Hematopoietic multipotent progenitor cell treated with erythropoietin and hydrocortisone succinate and interleukin-3 and kit ligand, for 6 days (in vitro differentiated cells): ENCODE data around the gene JAK1.
A peak's percentile ranks its signal among the peaks of the same experiment; 100 is the strongest.

Experiments
- DNase-seq: peaks from one replicate; pipeline ENCODE4 v3.0.0-alpha.2; 2015

JAK1 gene

DNA sequence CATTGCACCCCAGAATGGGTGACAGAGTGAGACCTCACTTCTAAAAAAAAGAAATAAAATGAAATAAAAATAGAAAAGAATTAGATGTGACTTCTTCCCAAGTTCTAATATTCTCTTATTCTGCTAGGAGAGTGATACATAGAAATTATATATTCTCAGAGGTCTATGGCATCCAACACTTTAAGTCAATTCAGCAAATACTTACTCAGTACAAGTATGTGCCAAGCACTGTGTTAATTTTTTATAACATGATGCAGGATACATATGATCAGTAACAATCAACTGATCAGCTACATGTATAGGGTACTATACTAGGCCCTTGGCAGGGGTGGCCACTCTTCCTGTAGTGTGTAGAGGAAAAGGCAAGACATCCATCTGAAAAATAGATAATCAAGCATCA is 13.0 kb upstream of the JAK1 start:
- no peak for DNase-seq

DNA sequence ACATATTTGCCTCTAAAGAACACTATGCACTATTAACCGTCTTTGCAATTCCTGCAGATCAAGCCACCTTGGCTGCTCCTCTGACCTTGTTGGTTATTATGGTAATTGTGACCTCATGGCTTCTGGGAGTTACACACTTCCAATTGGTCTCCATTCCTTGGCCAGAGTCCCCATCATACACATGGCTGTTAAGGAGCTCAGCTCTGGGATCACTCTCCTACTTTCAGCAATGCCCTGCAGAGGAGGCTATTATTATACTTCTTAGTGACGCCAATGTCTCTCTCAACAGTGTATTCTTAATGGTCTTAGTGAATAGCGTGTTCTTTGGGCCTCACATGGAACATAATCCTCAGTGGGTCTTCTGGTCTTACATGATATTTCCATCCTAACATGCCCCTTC is 10.0 kb upstream of the JAK1 start:
- DNase-seq, result no peak

DNA sequence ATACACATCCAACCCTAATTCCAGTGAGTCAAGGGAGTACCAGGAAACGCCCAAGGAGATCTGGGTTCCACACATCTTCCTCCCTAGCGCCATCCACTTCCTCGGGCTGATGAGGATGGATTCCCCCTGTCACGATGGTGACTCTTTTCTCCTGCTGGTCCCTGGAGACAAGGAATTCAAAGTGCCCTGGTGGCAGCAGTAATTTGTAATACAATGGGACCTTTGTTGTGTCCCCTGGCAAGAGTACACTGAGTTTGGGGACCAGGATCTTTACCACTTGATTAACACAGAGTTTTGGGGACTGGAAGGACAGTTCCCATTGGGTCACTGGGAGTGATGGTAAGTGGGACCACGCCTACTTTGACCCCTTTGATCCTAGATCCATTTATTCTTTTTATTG is 9.4 kb upstream of the JAK1 start:
- no peak for DNase-seq

- DNase-seq, result no peak
Measured at GRCh38 chr1:64975127-64975526, 8.8 kb upstream of the JAK1 start.

DNA sequence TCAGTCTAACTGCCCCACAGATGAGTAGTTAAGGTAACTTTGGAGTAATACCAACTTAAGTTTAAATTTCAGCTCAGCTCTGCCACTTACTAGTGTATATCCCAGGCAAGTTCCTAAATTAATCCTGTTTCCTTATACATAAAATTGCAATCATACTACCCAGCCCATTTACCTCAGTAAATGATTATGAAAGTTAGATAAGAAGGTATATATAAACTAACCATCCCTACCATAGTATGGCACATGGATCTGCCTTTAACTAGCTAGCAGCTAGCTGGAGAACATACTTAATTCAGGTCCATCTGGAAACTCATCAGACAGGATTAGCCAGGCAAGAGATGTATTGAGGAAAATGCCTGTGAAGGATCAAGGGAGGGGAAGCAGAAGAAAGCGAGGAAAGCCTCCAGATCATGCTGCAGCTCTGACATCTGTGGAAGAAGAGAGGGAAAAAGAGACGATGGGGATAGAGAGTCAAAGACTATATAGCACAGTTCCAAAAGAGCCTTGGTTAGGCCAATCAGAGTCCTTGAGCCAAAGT is 8.0 kb upstream of the JAK1 start:
- DNase-seq, result no peak

GRCh38 chr1:64973061-64973647 is 6.8 kb upstream of the JAK1 start:
- no peak for DNase-seq

GRCh38 chr1:64969305-64970046 is 3.1 kb upstream of the JAK1 start:
- no peak for DNase-seq

GRCh38 chr1:64967381-64967780 is 1.0 kb upstream of the JAK1 start:
- no peak for DNase-seq

DNA sequence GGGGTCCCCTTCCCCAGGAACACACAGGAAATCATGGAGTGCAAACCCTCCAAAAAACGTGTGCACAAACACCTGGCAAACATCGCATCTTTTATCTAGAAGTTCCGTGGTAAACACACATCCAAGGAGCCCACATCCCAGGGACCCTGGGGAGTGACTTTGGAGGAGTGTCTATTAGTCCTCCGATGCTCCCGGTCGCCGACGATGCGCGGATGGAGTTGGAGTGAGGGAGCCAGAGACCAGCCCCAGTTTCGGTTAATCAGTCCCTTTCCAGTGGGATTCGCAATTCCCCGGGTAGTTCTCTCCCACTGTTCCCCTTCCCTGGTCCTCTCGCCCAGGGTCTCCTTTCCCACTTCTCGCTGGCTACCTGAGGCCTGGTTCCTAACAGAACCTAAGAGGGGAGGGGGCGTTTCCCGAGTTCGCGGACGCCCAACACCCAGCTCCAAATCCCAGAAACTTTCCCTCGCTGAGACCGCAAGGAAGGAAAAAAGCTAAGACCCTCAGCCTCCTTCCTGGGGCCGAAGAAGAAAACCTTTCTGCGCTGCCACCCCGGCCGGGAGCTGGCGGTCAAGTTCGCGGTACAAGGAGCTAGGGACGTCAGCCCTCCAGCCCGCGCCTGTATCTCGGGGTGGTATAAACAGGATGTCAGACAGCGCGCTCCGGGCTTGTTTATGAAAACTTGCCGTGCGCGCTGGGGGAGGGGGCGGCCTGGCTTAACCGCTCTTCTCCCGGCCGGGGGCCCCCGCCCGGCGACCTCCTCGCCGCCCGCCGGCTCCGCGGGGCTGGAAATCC is 787 bp downstream of the JAK1 start:
- DNase-seq, result peak; percentile 71

DNA sequence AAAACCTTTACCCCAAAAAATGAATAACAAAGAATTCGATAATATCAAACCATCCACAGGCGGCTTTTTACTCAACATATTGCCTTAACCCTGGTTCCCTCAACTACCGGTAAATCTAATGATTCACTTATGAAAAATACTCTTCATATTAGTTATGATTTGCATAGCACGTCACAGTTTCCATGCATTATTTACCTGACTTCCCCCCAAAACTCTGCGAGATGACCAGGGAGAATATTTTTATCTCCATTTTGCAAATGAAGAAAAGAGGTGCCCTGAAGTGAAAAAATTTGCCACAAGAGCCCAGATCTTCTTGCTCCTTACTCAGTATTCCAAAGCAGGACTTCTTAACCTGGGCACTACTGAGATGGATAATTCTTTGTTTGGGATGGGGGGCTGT is 2.9 kb downstream of the JAK1 start:
- no peak for DNase-seq

DNA sequence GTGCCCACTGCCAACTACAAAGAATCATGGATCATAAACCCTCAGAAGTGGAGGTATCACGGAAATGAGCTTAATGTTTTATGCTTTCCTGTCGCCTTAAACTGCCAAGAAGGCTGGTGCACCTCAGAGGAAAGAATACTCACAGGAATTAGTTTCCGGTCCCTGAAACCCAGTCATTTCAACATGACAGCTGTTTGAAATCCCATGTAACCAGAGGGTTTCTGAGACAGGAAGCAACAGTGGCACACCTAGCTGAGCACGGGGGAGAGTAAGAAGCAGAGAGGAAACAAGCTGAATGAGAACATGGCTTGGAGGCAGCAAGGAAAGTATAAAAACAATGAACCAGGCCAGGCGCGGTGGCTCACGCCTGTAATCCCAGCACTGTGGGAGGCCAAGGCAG is 3.9 kb downstream of the JAK1 start:
- DNase-seq, result no peak

DNA sequence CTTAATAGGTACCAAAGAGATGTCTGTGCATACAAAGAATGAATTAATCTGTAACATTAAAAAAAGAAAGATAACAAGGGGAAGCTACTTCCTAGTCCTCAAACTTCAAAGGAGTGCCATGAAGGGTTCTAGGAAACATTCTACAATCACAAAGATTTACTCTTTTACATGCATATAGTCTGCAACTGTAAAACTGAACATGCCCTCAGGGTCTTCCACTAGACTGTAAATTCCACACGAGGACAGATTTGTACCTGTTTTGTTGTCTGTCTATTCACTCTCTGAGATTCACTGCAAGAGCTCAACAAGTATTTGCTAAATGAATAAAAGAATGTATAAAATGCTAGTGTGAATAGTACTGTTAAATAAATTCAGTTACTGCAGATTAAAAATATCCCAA is 4.4 kb downstream of the JAK1 start:
- no peak for DNase-seq

DNA sequence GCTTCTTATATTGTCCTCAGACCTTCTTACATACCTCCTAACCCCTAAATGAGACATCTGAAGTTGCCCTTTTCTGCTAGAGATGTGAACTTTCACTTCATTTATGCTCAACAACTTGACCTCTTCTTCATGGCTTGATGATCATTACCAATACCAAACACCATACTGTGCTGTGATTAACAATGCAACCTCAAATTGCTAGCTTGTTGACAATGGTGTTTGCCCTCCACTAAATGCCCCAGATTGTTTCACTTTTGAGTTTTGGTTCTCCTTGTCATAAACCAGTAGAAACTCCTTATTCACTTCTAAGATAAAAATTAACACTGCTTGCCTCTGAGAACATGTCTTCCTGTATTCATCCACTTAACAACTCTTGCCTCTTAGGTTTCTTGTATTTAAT is 5.6 kb downstream of the JAK1 start:
- DNase-seq, result no peak

GRCh38 chr1:64959986-64960385 is 6.4 kb downstream of the JAK1 start:
- no peak for DNase-seq

- DNase-seq, result peak; percentile 55
Measured at GRCh38 chr1:64956733-64957441, 9.5 kb downstream of the JAK1 start.

- peak; percentile 39 for DNase-seq
Measured at GRCh38 chr1:64956010-64956640, 10.2 kb downstream of the JAK1 start.

DNA sequence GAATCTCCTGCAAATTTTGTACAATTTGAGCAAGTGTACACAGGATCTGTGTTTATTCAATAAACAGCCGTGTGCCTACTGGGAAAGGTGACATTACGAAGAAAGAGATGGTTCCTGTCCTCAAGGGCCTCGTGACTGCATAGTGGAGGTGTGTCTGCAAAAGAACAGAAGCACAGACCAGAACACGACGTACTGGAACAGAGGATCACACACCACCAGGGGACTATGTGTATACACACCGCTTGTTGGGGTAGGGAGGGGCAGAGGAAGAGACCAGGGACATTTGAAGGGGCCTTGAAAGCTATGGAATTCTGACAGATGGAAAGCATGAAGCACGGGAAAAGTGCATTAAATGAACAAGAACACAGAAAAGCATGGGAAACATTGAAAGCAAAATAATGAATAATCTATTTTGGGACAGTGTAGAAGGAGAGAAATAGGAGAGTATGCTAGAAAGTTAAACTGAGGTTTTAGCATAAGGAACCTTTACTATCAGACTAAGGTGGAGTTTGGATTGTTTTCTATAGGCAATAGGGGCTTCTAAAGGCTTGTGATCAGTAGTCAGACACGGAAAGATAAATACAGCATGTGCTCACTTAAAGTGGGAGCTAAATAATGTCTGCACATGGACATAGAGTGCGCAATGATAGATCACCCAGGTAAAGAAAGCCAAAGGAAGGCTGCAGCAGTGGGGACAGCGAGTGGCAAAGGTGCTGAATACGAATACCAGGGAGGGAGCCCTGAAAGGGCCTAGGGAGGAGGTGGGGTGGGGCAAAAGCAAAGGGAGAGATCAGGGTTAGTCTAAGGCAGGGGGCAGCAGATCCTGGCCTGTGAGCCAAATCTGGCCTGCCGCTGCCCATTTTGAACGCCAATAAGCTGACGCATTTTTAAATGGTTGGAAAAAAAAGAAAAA is 11.0 kb downstream of the JAK1 start:
- DNase-seq, result no peak

DNA sequence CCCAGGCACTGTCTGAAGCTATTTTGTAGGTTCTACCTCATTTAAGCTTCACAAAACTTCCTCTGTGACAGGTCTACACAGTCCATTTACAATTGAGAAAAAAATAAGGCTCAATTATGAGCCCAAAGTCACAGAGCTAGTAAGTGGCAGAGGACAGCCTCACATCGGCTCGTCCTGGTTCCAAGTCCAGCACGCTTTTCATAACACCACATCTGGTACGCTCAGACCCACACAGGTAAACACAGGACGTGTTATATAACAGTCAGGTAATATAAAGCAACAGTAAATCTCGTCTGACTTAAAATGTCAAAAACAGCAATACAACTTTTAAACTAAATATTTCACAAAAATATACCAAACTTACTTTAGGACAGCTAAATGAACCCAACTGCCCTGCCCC is 13.1 kb downstream of the JAK1 start:
- DNase-seq, result no peak

GRCh38 chr1:64950284-64950809 is 16.0 kb downstream of the JAK1 start:
- DNase-seq, result no peak

- peak; percentile 40 for DNase-seq
Measured at GRCh38 chr1:64948905-64949833, 17.2 kb downstream of the JAK1 start.
